SK-MEL-5 (cell line): ENCODE data around the gene TBC1D17. TPM values are rescaled to one million over a fixed set of nuclear protein-coding genes. Genes with fewer than 3 reads are reported as not detected.

ENCODE experiments used
- DNase-seq: peaks from one replicate; pipeline ENCODE4 v3.0.0-alpha.2; 2016; ENCODE audit warnings: low read depth, low spot score
- in situ Hi-C: cut with HindIII; loops from 2 replicates; pipeline ENCODE4 v1.10.0; 2016; ENCODE audit warnings: low sequenced_read_pairs, high pct_unique_total_duplicates, low pct_unique_long_range_greater_than_20kb
- total RNA-seq: library from RNA; depleted of rRNA; stranded (reverse); fragments of >200 nt; shearing (Covaris generic); gene quantifications from 2 replicates; pipeline ENCODE4 v1.2.3, GENCODE V29; 2014

Gene TBC1D17
- total RNA-seq, 1 experiment from 2014 or later, result 3.5 TPM

GRCh38 chr19:49845414-49845813, 32.1 kb upstream of the TBC1D17 start:
- in situ Hi-C loops, result no loop called here

GRCh38 chr19:49846408-49846807, 31.1 kb upstream of the TBC1D17 start:
- in situ Hi-C loops, result no loop called here
- no peak for DNase-seq

More at GRCh38 chr19:49845414-49845813, 32.1 kb upstream of the TBC1D17 start:
- DNase-seq, result no peak

- DNase-seq, result peak; percentile 24
Observed at GRCh38 chr19:49847731-49848696, 29.5 kb upstream of the TBC1D17 start.

GRCh38 chr19:49848938-49849337, 28.6 kb upstream of the TBC1D17 start:
- in situ Hi-C loops, result no loop called here
- DNase-seq, result no peak

More at GRCh38 chr19:49847731-49848696, 29.5 kb upstream of the TBC1D17 start:
- in situ Hi-C loops, result no loop called here

GRCh38 chr19:49849433-49850220, 27.9 kb upstream of the TBC1D17 start:
- in situ Hi-C loops, result no loop called here

GRCh38 chr19:49850221-49850486, 27.3 kb upstream of the TBC1D17 start:
- in situ Hi-C loops, result no loop called here
- no peak for DNase-seq

More at GRCh38 chr19:49849433-49850220, 27.9 kb upstream of the TBC1D17 start:
- DNase-seq, result no peak

GRCh38 chr19:49850487-49851342, 26.8 kb upstream of the TBC1D17 start, which contains the start of gene PTOV1:
PTOV1 (plus strand) TSS chr19:49851159.
- in situ Hi-C loops, result no loop called here

GRCh38 chr19:49851456-49852259, 25.8 kb upstream of the TBC1D17 start:
- in situ Hi-C loops, result no loop called here
- DNase-seq, result no peak

More at GRCh38 chr19:49850487-49851342, 26.8 kb upstream of the TBC1D17 start, which contains the start of gene PTOV1:
- DNase-seq, result peak; percentile 86

GRCh38 chr19:49852631-49853126, 24.8 kb upstream of the TBC1D17 start:
- in situ Hi-C loops, result no loop called here

GRCh38 chr19:49853852-49854377, 23.6 kb upstream of the TBC1D17 start:
- no peak for DNase-seq
- in situ Hi-C loops, result no loop called here

More at GRCh38 chr19:49852631-49853126, 24.8 kb upstream of the TBC1D17 start:
- no peak for DNase-seq

GRCh38 chr19:49854378-49855263, 22.9 kb upstream of the TBC1D17 start:
- no peak for DNase-seq
- in situ Hi-C loops, result no loop called here

GRCh38 chr19:49855277-49855675, 22.2 kb upstream of the TBC1D17 start:
- in situ Hi-C loops, result no loop called here
- DNase-seq, result no peak

GRCh38 chr19:49855676-49856573, 21.6 kb upstream of the TBC1D17 start:
- in situ Hi-C loops, result no loop called here
- no peak for DNase-seq

- in situ Hi-C loops, result no loop called here
- DNase-seq, result no peak
Observed at GRCh38 chr19:49856574-49857021, 20.9 kb upstream of the TBC1D17 start.
